ENCODE measurements around the gene NOS1AP.

NOS1AP gene

DNA sequence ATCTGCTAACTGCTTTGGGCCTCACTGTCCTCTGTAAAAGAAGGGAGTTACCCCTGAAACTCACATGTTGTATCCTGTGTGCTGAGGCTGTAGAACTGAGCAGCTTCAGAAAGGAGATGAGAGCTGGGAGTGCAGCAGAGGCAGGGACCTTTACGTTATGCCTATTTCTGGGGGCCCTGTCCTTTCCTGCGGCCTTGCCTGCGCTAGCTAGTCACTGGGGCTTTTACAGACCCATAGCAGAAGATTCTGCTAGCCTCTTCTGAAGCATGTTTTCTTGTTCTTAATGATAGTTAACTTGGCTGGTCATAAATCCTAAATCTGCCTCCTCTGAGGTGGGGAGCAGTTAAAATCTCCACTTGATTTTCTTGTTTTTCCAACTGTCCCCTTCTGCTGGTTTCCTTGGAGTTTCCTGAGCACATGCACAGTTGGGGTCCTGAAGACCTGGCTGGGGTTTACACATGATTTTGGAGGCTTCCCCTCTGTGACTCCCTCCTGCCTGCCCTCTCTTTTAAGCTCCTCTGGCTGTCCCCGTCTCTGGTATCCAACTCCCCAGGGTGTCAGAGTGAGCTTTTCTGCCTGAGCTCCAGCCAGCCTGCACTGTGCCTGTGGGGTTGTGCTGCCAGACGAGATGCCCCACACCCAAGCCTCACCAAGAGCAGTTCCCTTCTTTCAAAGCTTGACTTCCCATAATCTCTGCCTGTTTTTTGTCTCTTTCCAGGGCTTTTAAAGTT is 76.6 kb downstream of the NOS1AP start:
- peak overlapping the region in 2 of 3 experiments; percentile 16 to 39 for H3K4me3 Mint-ChIP-seq
- H3K27ac Mint-ChIP-seq: peak overlapping the region in 1 of 3 experiments; percentile 26
- TF ChIP-seq, protein P1, sequence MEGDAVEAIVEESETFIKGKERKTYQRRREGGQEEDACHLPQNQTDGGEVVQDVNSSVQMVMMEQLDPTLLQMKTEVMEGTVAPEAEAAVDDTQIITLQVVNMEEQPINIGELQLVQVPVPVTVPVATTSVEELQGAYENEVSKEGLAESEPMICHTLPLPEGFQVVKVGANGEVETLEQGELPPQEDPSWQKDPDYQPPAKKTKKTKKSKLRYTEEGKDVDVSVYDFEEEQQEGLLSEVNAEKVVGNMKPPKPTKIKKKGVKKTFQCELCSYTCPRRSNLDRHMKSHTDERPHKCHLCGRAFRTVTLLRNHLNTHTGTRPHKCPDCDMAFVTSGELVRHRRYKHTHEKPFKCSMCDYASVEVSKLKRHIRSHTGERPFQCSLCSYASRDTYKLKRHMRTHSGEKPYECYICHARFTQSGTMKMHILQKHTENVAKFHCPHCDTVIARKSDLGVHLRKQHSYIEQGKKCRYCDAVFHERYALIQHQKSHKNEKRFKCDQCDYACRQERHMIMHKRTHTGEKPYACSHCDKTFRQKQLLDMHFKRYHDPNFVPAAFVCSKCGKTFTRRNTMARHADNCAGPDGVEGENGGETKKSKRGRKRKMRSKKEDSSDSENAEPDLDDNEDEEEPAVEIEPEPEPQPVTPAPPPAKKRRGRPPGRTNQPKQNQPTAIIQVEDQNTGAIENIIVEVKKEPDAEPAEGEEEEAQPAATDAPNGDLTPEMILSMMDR (IDR thresholded peaks at IDR 0.05; ENCODE audit: unreplicated experiment in 3 of 3): no peak

DNA sequence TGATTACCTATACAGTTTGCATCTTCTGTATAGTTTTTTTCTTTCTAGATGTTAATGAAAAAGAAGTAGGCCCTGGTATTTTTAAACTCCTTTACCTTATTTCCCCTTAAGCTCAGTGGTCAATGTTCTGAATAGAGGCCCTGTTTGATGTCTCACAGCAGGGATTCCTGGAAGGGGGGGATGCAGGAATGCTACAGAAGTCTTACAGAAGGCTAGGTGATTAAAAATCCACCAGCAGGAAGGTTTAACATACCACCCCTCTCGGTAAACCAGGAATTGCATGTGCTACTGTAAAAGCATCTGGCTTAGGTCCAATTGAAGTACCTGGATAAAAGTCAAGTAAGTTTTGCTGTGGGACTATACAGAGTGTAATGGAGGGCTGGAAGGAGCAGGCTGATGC is 78.3 kb downstream of the NOS1AP start:
- H3K4me1 Mint-ChIP-seq: peaks cover 10% of the 10 kb centered on the region
- no peaks in the 10 kb centered on the region for H3K36me3 Mint-ChIP-seq (ENCODE audit: low read depth)
- no peaks in the 10 kb centered on the region for H3K9me3 Mint-ChIP-seq
- H3K27me3 Mint-ChIP-seq (ENCODE audit: low read depth): no peaks in the 10 kb centered on the region
- H3K27ac Mint-ChIP-seq: peak overlapping the region; percentile 52 to 71 (median 59)
- TF ChIP-seq, protein P1 (IDR thresholded peaks at IDR 0.05; ENCODE audit: unreplicated experiment in 3 of 3): no peak
- H3K4me3 Mint-ChIP-seq: no peak overlapping the region

More for the DNA sequence above, 76.6 kb downstream of the NOS1AP start:
- H3K4me1 Mint-ChIP-seq: peaks cover 22% of the 10 kb centered on the region
- H3K36me3 Mint-ChIP-seq (ENCODE audit: low read depth): no peaks in the 10 kb centered on the region
- H3K27me3 Mint-ChIP-seq (ENCODE audit: low read depth): no peaks in the 10 kb centered on the region
- no peaks in the 10 kb centered on the region for H3K9me3 Mint-ChIP-seq

GRCh38 chr1:162150112-162150511 is 80.6 kb downstream of the NOS1AP start:
- no peaks in the 10 kb centered on the region for H3K27me3 Mint-ChIP-seq (ENCODE audit: low read depth)
- no peak overlapping the region for H3K27ac Mint-ChIP-seq
- H3K9me3 Mint-ChIP-seq: no peaks in the 10 kb centered on the region
- peaks cover 10% of the 10 kb centered on the region for H3K4me1 Mint-ChIP-seq
- H3K36me3 Mint-ChIP-seq (ENCODE audit: low read depth): no peaks in the 10 kb centered on the region
- H3K4me3 Mint-ChIP-seq: no peak overlapping the region
- TF ChIP-seq, protein P1 (IDR thresholded peaks at IDR 0.05; ENCODE audit: unreplicated experiment in 3 of 3): no peak

GRCh38 chr1:162151900-162152829 is 82.7 kb downstream of the NOS1AP start:
- H3K27me3 Mint-ChIP-seq (ENCODE audit: low read depth): peaks cover 4% of the 10 kb centered on the region
- no peak overlapping the region for H3K4me3 Mint-ChIP-seq
- TF ChIP-seq, protein P1 (IDR thresholded peaks at IDR 0.05; ENCODE audit: unreplicated experiment in 3 of 3): no peak
- H3K36me3 Mint-ChIP-seq (ENCODE audit: low read depth): no peaks in the 10 kb centered on the region
- H3K27ac Mint-ChIP-seq: no peak overlapping the region
- no peaks in the 10 kb centered on the region for H3K9me3 Mint-ChIP-seq
- peaks cover 14% of the 10 kb centered on the region for H3K4me1 Mint-ChIP-seq

DNA sequence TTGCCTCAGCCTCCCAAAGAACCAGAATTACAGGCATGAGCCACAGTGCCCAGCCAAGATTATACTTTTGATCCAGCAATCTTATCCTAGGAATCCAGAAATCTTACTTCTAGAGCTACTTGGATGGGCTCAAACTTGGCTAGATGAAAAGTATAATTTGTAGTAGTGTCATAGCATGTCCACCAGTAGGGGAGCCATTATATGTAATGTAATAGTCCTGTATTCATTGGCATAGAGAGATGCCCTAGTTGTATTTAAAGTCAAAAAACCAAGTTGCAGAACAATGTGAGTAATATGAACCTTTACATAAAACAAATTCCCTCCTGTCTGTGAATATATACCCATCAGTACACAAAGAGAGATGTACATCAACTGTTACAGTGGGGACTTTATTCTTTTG is 83.9 kb downstream of the NOS1AP start:
- H3K27ac Mint-ChIP-seq: no peak overlapping the region
- H3K4me1 Mint-ChIP-seq: peaks cover 9% of the 10 kb centered on the region
- H3K4me3 Mint-ChIP-seq: no peak overlapping the region

More for the DNA sequence above, 83.9 kb downstream of the NOS1AP start:
- TF ChIP-seq, protein P1 (IDR thresholded peaks at IDR 0.05; ENCODE audit: unreplicated experiment in 3 of 3): no peak
- H3K27me3 Mint-ChIP-seq (ENCODE audit: low read depth): peaks cover 4% of the 10 kb centered on the region
- no peaks in the 10 kb centered on the region for H3K9me3 Mint-ChIP-seq
- H3K36me3 Mint-ChIP-seq (ENCODE audit: low read depth): no peaks in the 10 kb centered on the region

Measured in nephron (organoid).